OCI-LY1 (cell line): Measurements from ENCODE around the gene FAT3.

Experiments
- CTCF ChIP-seq: fragments of 200-600 bp; sonication (generic), shearing (Covaris generic); IDR thresholded peaks from 2 replicates; pipeline ENCODE4 v1.5.1; 2017; ENCODE audit warnings: mild to moderate bottlenecking, antibody characterized with exemption, low read length, moderate library complexity, mixed read lengths
- EZH2 ChIP-seq: fragments of 200-600 bp; sonication (generic), shearing (Covaris generic); IDR thresholded peaks from 2 replicates; pipeline ENCODE4 v1.8.0; 2017; ENCODE audit warnings: borderline replicate concordance, mixed run types, mild to moderate bottlenecking, antibody characterized with exemption, low read length, moderate library complexity, mixed read lengths

- TF ChIP-seq CTCF (no peak), EZH2 (no peak)
These were observed 12.9 kb upstream of the FAT3 start for GRCh38 chr11:92211576-92212167.
